Hematopoietic multipotent progenitor cell treated with erythropoietin and hydrocortisone succinate and interleukin-3 and kit ligand, for 8 days (in vitro differentiated cells): ENCODE data around the gene CDKAL1.
"Not testable (repeated sequence)": the region's sequence is repeated elsewhere in the genome, so short reads cannot be mapped to it uniquely, and the experiment has no call there.

Experiments
- DNase-seq: peaks from one replicate; pipeline ENCODE4 v3.0.0-alpha.2; 2015

Gene CDKAL1

GRCh38 chr6:21087188-21087587 lies 552.9 kb downstream of the CDKAL1 start:
- DNase-seq = no peak

GRCh38 chr6:21091411-21091810 lies 557.2 kb downstream of the CDKAL1 start:
- no peak for DNase-seq

GRCh38 chr6:21092231-21092772 lies 558.0 kb downstream of the CDKAL1 start:
- not testable (repeated sequence) for DNase-seq

GRCh38 chr6:21095462-21095861 lies 561.2 kb downstream of the CDKAL1 start:
- no peak for DNase-seq

- DNase-seq = no peak
Measured at GRCh38 chr6:21098134-21098533, 563.9 kb downstream of the CDKAL1 start.

- no peak for DNase-seq
Measured at GRCh38 chr6:21098744-21099143, 564.5 kb downstream of the CDKAL1 start.

- DNase-seq = no peak
Measured at GRCh38 chr6:21099338-21100314, 565.4 kb downstream of the CDKAL1 start.

- DNase-seq = no peak
Measured at GRCh38 chr6:21100991-21101390, 566.7 kb downstream of the CDKAL1 start.

GRCh38 chr6:21101694-21102093 lies 567.4 kb downstream of the CDKAL1 start:
- peak; percentile 81 for DNase-seq

- DNase-seq = no peak
Measured at GRCh38 chr6:21102201-21102600, 567.9 kb downstream of the CDKAL1 start.

- DNase-seq = no peak
Measured at GRCh38 chr6:21102624-21103023, 568.4 kb downstream of the CDKAL1 start.

- no peak for DNase-seq
Measured at GRCh38 chr6:21103626-21104224, 569.5 kb downstream of the CDKAL1 start.

GRCh38 chr6:21104288-21104687 lies 570.0 kb downstream of the CDKAL1 start:
- DNase-seq = no peak

- DNase-seq = no peak
Measured at GRCh38 chr6:21107796-21108195, 573.5 kb downstream of the CDKAL1 start.

- DNase-seq = peak; percentile 50
Measured at GRCh38 chr6:21109391-21110178, 575.3 kb downstream of the CDKAL1 start.

GRCh38 chr6:21110684-21111083 lies 576.4 kb downstream of the CDKAL1 start:
- DNase-seq = no peak

GRCh38 chr6:21111093-21111725 lies 577.0 kb downstream of the CDKAL1 start:
- DNase-seq = no peak

- DNase-seq = no peak
Measured at GRCh38 chr6:21115111-21115510, 580.9 kb downstream of the CDKAL1 start.

- DNase-seq = no peak
Measured at GRCh38 chr6:21116736-21117135, 582.5 kb downstream of the CDKAL1 start.

- no peak for DNase-seq
Measured at GRCh38 chr6:21118216-21118780, 584.0 kb downstream of the CDKAL1 start.

GRCh38 chr6:21121636-21122136 lies 587.4 kb downstream of the CDKAL1 start:
- DNase-seq = no peak
